Measurements from ENCODE around the gene SLC45A1.

SLC45A1 gene

DNA sequence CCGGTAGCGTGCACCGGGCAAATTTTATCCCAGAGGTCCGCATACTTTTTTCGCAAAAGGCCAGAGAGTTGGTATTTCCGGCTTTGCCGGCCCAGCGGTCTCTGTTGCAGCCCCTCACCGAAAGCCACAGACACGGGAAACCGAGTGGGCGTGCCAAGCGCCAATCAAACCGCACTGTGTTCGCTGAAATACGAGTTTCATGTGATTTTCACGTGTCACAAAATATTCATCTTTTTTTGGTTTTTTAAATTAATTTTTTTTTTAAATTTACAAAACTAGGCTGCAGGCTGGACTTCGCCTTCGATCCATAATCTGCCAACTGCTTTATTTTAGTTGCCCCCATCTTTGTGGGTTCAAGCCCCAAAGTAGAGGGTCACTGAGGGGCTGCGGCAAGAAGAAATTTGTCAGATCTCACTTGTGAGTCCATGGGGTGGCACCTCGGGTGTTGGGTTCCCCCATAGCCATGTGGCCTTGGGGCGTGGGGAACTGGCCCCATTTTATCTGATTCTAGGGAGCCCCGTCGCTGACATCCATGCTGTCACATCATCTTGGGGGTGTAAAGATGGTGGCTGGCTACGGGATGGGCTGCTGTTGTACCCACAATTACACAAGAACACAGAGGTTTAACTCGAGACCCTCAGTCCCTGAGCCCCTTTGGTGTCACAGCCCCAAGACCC is 20.8 kb downstream of the SLC45A1 start:
- DNase-seq, result no peak

- no peak for DNase-seq
Observed at GRCh38 chr1:8339203-8339600, 21.3 kb downstream of the SLC45A1 start.

DNA sequence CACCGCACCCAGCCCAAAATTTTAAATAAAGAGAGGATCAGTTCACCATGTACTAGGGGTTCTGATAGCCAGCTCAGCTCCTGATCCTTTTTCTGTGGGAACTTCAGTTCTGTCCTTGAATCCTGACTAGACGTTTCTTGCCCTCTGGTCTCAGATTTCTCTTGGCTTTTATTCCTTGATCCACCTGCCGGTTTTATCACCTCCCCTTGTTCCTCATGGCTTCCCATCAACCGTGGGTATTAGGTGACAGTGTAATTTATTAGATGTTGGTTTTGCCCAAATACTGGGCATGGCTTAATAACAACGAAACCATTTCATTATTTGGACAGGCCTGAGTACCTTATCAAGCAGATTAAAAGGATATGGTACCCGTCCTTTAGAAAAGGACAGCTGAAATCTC is 22.5 kb downstream of the SLC45A1 start:
- DNase-seq, result no peak

GRCh38 chr1:8342325-8342724 is 24.4 kb downstream of the SLC45A1 start:
- DNase-seq, result no peak

GRCh38 chr1:8343044-8343443 is 25.1 kb downstream of the SLC45A1 start:
- DNase-seq, result no peak

- DNase-seq, result no peak
Observed at GRCh38 chr1:8343464-8344001, 25.6 kb downstream of the SLC45A1 start.

GRCh38 chr1:8344893-8345507 is 27.1 kb downstream of the SLC45A1 start:
- DNase-seq, result no peak

GRCh38 chr1:8345621-8346415 is 27.9 kb downstream of the SLC45A1 start:
- DNase-seq, result no peak

DNA sequence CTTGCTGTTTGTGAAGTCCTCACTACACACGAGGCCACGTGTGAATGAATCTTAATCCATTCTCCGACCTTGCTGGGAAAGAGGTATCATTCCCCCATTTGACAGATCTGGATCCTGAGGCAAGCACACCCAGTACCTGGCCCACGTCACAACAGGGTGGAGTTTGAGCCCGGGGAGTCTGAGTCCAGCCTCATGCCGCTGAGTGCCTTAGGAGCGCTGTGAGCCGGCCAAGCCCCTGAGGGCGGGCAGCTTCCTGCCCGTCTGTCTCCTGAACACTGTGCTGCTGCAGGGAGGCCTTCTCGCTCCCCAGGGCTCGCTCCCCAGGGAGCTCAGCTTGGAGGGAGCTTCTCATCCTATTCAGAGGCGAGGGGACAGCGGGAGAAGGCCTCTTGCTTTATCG is 29.7 kb downstream of the SLC45A1 start:
- DNase-seq, result peak; percentile 37 to 69

- DNase-seq, result peak in 1 of 2 experiments; percentile 58
Observed at GRCh38 chr1:8348047-8348776, 30.3 kb downstream of the SLC45A1 start.

GRCh38 chr1:8348777-8349472 is 31.0 kb downstream of the SLC45A1 start:
- peak; percentile 36 to 79 for DNase-seq

DNA sequence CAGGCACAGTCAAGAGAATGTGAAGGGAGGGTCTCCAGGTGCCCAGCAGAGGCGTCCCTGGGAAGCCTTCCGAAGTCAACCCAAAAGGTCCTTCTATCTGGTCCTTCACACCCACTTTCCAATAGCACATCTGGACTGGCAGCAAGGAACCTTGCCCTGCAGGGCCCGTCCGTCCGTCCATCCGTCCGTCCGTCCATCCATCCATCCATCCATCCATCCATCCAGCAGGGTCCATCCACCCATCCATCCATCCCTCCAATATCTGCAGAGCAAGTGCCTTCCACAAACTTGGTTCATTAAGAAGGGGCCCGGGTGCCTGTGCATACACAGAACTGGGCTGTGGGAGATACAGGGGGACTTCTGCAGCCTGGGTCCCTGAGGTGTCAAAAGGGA is 31.6 kb downstream of the SLC45A1 start:
- no peak for DNase-seq

- peak in 1 of 2 experiments; percentile 46 for DNase-seq
Observed at GRCh38 chr1:8349961-8350360, 32.0 kb downstream of the SLC45A1 start.

- DNase-seq, result no peak
Observed at GRCh38 chr1:8350914-8351684, 33.2 kb downstream of the SLC45A1 start.

DNA sequence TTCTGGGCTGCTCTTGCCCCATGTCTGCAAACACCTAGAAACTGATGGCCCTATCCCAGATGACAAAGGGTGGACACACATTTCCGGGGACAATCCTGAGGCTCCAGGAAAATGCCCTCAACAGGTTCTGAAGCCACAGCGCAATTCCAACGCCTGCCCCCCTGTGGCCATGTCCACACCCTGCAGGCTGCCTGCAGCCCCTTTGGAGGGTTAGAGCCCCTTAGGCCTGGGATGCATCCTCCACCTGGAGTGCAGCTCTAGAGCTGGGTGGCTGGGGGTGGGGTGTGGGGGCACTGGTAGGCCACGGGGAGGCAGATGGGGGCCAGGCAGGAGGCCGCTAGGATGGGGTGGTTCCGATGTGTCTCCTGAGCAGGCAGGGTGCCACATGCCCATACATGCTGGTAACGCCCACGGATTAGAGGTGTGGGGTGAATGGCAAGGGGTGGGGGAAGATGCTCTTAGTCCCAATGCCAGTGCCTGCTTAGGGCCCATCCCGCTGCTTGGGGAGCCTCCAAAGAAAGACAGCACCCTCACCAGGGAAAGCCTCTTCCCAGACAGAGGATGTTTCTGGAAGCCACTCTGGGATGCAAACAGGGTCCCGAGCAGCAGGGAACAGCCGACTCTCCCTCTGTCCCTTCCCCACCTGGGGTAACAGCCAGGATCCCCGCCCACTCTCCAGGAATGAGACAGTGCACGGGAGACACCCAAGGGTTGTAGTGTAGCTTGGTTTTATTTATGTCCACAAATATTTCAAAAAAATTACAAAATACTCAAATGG is 34.0 kb downstream of the SLC45A1 start:
- DNase-seq, result peak in 1 of 2 experiments; percentile 51

DNA sequence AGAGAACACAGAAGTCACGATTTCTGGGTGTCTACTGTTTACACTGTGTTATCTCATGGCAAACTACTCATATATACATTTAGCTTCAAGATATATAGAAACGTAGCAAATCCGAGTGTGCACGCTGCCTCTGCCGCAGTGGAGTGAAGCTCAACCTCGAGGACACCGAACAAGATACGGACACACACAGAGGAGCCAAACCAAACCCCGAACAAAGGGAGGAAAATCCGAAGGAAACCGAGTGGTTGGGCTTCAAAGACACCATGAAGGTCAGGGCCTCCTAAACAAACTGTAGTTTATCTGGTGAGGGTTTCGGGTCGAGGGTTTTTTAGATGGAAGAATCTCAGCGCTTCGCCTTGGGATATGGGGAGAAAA is 34.5 kb downstream of the SLC45A1 start:
- no peak for DNase-seq

GRCh38 chr1:8352886-8353785 is 35.2 kb downstream of the SLC45A1 start:
- DNase-seq, result no peak

GRCh38 chr1:8354038-8354437 is 36.1 kb downstream of the SLC45A1 start:
- DNase-seq, result no peak

DNA sequence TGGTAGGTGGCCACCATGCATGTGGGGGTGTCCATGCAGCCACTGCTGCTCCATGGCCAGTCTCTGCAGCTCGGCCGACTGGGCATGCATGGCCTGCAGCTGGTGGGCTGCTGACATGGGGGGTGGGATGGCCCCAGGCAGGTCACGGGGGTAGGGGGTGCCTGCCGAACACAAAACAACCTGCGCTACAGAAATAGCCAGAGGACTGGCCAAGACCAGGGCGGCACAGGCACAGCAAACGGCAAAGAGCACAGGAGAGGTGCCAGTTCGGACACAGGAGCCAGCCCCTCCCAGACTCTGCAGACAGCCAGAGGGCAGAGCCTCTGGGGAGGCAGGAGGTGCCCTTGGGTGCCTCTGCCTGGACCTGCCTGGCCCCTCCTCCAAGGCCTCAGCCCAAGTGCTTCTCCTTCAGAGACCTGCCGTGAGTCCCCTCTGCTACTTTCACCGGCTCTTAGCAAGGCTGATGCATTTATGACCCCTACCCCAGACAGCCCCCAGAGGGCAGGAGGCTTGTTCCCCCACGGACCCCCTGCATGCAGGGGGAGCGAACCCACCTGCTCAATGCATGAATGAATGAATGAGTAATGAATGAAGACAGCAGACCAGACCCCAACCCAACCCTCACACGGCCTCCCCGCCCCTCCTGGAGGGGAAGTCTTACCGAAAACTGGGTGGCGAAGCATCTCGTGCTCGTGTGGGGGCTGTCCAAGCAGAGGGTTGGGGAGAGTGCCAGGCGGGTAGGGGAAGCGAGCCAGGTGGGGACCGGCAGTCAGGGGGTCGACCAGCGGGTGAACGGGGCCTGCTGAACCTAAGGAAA is 37.7 kb downstream of the SLC45A1 start:
- DNase-seq, result no peak
